Measurements from ENCODE around the gene NCAPH2.

GRCh38 chr22:50507421-50507990 is 518 bp upstream of the NCAPH2 start, which contains the start of gene LMF2:
- TF ChIP-seq POLR2A (IDR thresholded peaks at IDR 0.05) (peak; percentile 47 to 56), CTCF (IDR thresholded peaks at IDR 0.05) (peak in 2 of 6 experiments; percentile 10 to 13)
